Measurements from ENCODE around the gene PTTG2.

GRCh38 chr4:37967736-37968135 is 7.5 kb downstream of the PTTG2 start:
- TF ChIP-seq CTCF (IDR thresholded peaks at IDR 0.05; ENCODE audit: poor library complexity) (no peak), EZH2 (IDR thresholded peaks at IDR 0.05; ENCODE audit: borderline replicate concordance) (no peak), EZH2phosphoT487 (IDR thresholded peaks at IDR 0.05; ENCODE audit: low read depth, severe bottlenecking, unreplicated experiment) (no peak)
